Kidney capillary endothelial cell (primary cell): Measurements from ENCODE around the gene CAPN9.
"Not testable (repeated sequence)": the region's sequence is repeated elsewhere in the genome, so short reads cannot be mapped to it uniquely, and the experiment has no call there.

Experiments
- DNase-seq: peaks from one replicate; pipeline ENCODE4 v3.0.0-alpha.2; 2018; ENCODE audit warnings: low spot score

Gene CAPN9

DNA sequence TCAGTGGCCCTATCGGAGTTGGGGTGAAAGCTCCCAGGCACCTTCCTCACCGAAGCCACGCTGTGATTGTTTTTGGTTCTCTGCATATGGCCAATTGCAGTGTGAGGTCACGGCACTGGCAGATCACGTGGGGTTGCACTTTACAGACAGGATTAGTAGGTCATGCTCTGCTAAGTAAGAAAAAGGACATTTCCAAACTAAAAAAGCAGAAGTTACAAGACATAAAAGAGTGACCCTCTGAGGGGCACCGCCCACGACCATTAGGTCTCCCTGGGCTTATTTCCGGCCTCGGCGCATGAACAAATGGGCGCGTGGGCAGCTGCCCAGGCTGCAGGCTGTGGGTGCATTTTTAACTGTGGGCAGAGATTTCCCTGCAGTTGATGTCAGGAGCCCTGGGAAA lies 2.0 kb downstream of the CAPN9 start:
- DNase-seq = no peak

DNA sequence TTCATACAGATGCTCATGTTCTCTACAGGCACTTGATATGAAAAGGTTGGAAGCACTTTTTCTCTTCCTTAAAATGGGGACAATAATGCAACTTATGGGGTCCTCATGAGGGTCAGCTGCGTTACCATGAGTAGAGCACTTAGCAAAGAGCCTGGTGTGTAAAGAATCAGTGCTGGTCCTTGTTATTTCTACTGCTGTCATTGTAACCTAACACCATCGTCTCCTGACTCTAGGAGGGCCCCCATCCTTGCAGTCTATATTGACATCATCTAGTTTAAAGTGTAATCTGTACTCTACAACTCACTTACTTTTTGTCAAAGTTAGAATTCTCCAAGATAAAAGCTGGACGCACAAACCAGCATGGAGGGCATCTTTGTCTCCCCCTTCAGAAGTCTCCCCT lies 2.4 kb downstream of the CAPN9 start:
- DNase-seq = no peak

DNA sequence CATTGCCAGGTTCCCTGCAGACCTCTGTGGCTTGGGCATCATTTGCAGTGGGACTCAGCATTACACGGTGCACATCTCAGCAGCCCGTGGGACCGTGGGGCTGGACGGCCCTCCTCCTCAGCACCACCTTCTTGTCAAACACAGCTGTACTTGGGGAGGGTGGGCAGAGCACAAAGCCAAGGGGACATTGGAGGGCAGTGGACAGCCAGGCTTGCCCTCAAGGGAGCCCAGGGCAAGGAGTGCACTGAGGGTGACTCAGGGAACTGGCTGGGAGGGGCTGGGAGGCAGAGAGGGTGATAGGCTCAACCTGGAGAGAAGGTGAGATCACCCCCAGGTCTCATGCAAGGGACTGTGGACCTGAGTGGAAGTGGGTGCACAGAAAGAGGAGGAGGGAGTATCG lies 3.4 kb downstream of the CAPN9 start:
- no peak for DNase-seq

DNA sequence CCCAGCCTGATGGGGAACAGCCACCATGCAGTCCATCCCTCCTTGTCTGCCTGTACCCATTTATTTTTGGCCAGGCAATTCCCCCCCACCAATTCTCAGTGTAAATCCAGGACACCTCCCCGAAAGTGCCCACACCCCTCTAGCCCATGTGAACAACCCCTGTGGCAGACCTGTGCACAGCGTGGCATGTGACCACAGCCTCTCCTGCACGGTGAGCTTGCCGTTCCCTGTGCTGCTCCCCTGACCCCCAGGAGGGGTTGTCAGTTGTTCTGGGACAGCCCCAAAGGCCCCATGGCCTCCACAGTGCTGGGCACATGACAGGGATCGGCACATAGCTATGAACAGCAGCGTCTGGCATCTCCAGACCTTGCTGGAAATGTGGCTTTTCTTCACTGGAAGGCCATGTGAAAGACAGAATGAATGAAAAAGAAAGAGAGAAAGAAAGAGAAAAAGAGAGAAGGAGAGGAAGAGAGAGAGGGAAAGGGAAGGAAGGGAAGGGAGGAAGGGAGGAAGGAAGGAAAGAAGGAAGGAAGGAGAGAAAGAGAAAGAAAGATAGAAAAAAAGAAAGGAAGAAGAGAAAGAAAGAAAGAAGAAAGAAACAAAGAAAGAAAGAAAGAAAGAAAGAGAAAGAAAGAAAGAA lies 3.9 kb downstream of the CAPN9 start:
- no peak for DNase-seq

DNA sequence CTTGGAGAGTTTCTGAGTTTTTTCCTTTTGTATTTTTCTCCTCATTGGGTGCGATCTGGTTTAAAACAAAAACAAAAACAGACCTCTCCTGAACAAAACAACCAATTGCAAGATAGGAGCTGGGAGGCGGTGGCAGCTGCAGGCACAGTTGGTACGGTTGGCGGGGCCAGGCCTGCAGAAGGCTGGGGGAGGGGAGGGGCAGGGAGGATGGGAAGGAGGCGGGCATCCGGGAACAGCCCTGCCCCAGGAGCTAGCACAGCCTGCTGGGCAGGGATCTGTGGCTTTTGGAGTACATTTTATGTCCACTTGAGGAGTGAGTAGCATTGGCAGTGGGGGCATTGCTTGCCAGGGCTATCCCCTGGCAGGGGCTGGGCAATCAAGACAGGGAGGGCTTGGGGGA lies 5.2 kb downstream of the CAPN9 start:
- no peak for DNase-seq

DNA sequence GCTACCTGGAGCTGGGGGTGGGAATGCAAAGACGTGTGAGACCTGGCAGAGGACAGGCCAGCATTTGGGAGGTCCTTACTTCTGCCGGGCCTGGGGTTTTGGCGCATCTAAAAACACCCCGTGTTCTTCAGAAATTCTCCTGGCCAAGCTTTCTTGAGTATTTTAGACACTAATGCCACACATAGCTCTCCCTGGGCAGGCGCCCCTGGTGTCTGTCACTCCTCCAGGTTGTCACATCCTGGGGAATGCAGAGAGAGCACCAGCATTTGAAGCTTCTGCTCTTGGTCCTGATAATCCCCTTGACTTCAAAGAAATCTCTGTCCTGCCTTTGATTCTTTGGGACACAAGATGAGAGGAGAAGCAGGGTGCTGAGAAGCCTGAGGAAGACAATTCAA lies 6.0 kb downstream of the CAPN9 start:
- no peak for DNase-seq

GRCh38 chr1:230753586-230754251 lies 6.5 kb downstream of the CAPN9 start:
- no peak for DNase-seq

GRCh38 chr1:230754796-230755195 lies 7.6 kb downstream of the CAPN9 start:
- DNase-seq = no peak

- DNase-seq = no peak
Observed at GRCh38 chr1:230757856-230758708, 10.9 kb downstream of the CAPN9 start.

GRCh38 chr1:230758709-230759368 lies 11.7 kb downstream of the CAPN9 start:
- no peak for DNase-seq

DNA sequence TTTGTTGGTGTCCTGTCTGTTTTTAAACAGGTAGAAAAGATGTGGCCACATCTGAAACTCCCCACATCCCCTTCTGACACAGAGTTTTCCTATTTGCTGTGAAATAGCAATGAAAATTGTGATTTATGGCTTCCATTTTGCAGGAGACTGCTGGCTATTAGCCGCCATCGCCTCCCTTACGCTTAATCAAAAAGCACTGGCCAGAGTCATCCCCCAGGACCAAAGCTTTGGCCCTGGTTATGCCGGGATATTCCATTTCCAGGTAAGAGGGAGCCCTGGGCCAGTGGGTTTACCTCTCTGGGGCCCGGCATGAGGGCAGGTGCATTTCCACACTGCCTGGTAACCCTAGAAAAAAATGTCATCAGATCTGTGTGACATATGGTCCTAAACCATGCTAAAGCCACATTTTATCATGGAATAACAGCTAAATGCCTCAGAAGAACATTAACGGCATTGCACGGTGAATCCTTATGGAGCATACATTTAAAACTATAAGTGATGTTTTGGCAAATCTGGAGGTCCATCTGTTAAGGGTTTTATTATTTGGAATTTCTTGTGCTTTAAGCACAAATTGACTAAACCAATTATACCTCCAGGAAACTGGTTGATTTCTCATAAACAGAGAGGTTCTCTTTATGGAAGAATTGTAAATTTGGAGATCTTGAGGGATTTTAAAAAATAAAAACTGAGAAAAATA lies 12.3 kb downstream of the CAPN9 start:
- DNase-seq = no peak

DNA sequence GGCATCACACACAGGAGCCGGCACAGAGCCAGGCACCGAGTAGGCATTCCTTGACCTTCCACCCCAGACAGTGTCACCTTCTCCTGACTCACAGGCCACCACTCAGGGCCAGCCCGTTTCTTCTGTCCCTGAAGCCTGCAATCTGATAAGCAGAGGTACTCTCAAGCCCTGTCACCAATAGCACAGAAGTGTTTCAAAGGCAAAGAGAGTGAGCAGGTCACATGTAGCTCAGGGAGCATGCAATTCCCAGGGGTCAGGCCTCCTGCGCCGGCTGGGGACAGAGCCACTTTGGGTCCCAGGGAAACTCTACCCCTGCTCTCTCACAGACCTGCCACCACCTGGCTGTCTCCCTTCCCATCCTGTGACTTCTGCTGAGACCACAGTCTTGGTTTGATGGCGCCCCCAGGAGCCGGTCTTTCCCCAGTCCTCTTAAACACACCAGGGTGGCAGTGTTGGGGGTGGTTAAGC lies 13.2 kb downstream of the CAPN9 start:
- DNase-seq = no peak

DNA sequence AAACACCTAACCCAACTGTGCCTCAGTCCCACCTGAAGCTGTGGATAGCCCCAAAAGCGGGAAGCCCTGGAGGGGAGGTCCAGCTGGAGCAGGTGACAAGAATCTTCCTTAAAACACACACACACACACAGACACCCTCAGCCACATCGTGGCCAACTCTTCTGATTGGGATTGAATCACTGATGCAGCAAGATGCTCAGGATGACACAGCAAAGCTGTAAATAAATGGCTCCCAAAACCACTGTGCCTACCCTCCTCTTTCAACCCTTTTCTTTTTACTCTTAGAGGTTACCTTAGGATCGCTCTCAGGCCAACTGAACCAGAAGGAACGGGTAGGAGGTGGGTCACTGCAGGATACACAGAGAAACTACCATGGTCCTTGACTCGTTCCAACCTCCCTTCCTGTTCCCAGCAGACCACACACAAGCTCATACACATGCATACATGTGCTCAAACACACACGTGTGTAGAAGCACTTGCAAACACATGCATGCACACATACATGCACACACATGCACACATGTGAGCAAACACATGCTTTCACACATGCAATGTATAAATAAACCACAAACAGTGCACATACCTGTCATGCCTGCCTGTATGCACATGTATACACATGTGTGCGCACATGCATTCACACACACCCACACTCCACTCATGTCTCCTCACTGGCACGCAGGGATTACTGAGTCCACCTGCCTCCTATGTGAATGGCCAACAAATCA lies 14.4 kb downstream of the CAPN9 start:
- DNase-seq = no peak

DNA sequence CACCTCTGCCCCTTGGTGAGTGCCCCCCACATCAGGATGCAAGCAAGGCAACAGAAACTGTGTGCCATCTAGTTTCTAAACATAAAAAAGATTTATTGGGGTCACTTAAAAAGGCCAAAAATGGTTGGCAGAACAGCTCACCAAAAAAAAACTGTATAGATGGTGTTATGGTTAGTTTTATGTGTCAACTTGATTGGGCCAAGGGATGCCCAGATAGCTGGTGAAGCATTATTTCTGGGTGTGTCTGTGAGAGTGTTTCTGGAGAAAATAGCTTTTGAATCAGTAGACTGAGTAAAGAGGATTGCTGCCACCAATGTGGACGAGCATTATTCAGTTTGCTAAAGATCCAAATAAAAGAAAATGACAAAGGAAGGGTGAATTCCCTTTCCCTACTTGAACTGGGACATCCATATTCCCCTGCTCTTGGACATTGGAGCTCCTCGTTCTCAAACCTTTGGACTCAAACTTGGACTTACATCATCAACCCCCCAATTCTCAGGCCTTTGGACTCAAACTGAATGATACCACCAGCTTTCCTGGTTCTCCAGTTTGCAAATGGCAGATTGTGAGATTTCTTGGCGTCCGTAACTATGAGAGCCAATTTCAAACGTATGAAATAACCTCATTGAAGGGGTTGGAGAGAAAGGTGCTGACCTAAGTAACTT lies 16.9 kb downstream of the CAPN9 start:
- no peak for DNase-seq

DNA sequence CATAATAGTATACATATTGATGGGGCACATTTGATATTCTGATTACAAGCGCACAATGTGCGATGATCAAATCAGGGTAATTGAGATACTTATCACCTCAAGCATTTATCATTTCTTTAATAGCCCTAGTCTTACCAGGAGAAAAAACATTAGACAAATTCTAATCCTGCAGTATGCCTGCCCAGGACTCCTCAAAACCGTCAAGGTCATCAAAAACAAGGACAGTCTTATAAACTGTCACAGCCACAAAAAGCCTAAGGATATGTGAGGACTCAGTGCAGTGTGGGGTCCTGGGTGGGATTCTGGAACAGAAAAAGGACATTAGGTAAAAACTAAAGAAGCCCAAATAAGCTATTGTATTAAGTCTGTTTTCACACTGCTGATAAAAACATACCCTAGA lies 19.1 kb downstream of the CAPN9 start:
- no peak for DNase-seq

- DNase-seq = not testable (repeated sequence)
Observed at GRCh38 chr1:230767859-230768612, 20.8 kb downstream of the CAPN9 start.

GRCh38 chr1:230768903-230769570 lies 21.8 kb downstream of the CAPN9 start:
- no peak for DNase-seq

DNA sequence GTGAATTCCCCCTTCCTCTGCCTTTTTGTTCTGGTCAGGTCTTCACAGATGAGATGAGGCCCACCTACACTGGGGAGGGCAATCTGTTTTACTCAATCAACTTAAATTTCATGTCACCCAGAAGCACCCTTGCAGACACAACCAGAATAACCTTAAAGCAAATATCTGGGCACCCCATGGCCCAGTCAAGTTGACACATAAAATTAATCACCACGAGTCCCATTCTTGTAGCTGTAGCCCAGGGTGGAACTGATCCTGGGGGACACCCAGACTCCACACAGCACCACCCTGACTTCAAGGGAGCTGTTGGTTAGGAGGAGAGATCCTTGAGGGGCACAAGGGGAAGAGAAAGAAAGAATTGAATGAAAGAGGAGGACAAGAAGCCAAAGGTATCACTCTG lies 23.1 kb downstream of the CAPN9 start:
- DNase-seq = no peak

DNA sequence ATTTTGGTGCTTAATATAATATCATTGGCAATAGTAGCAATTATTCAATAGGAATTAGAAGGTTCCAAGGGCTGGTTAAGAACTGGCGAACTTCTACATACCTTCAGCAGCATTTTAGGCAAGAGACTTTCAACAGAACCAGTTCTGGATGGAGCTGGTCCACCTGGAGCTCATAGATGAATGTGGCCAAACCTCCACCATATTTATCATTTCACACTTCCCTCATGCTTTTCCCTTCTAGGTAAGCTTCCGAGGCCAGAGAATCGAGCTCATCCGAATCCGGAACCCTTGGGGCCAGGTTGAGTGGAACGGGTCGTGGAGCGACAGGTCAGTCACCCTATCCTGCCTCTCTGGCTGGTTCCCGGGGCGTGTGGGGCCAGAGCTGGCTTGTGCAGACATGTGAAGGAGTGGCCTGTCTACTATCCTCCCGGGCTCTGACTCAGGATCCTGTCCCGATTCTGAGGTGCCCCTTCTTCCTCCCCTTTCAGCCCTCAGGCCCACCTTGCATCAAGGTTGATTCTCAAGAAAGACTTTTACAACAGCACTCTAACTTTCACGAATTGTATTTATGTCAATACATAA lies 24.7 kb downstream of the CAPN9 start:
- DNase-seq = no peak
